Fibroblast of skin of scalp (primary cell): ENCODE measurements around the gene LMO1.

Source experiments
- DNase-seq: peaks from one replicate; pipeline ENCODE4 v3.0.0-alpha.2; 2013

Gene LMO1

DNA sequence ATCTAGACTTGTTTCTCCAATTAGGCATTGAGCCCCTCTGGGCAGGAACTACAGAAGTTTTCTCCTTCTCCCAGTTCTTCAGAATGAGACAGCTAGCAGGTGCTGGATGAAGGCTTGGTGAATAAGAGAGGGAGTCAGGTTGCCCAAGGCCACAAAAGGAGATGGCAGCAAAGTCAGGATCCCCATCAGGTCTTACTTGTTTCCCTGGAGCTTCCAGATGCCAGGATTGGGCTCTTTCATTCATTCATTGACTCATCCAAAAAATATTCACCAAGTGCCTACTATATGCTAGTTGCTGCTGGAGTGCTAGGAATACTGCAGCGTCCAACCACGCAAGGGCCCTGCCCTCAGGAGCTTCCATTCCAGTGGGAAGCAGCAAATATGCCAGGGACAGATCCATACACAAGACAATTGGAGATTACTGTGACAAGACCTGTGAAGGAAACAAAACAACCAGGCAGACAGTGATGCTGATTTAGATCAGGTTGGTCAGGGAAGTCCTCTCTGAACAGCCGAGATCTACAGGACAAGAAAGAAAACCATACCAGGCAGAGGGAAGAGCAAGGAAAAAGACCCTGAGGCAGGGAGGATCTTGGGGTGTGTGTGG is 24.6 kb upstream of the LMO1 start:
- no peak for DNase-seq

DNA sequence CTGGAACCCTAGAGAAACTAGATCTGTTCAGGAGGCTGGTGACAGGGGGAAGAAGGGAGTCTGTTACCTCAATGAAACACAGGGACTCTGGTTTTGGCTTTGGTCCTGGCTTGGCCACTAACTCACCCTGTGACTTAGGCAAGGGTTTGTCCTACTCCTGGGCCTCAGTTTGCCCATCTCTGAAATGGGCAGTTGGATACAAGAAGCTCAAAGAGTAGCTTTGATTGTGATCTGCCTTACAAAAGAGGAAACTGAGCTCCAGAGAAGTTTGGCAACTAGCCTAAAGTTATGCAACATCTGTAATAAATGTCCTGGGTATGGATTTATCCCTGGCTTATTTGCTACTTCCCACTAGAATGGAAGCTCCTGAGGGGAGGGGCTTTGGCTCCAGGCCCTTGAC is 24.0 kb upstream of the LMO1 start:
- no peak for DNase-seq

GRCh38 chr11:8287297-8287696 is 23.6 kb upstream of the LMO1 start:
- DNase-seq: no peak

DNA sequence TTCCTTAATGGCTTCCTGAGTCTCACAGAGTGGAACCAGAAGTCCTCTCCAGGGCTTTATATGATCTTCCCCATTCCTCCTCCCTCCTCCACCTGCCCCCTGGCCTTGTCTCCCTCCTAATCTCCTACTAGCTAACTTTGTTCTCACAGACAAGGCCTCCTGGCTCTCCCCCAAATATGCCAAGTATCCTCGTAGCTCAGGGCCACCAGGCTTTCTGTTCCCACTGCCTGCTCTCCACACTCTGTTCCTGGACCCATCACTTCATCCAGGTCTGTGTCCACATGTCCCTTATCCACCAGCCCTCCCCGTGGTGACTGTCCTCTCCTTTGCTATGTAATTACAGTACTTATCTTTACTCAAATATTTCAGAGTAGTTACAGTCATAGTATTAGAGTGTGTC is 23.2 kb upstream of the LMO1 start:
- no peak for DNase-seq

DNA sequence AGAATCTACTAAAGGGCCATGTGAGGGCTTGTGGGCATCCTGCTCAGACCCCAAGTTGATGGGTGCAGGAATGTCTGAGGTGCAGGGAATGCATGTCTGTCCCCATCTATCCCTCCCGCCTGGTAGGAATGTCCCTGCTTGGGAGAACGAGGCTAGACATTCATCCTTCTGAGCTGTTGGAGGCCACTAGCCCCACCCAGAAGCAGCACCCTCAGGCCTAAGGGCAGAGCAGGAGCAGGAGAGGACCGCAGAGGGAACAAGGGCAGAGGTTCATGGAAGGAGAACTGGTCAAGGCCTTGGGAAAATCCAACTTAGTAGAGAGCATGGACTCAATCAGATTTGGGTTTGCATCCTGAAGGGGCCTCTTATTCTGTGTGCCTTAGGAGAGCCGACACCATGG is 22.1 kb upstream of the LMO1 start:
- no peak for DNase-seq

DNA sequence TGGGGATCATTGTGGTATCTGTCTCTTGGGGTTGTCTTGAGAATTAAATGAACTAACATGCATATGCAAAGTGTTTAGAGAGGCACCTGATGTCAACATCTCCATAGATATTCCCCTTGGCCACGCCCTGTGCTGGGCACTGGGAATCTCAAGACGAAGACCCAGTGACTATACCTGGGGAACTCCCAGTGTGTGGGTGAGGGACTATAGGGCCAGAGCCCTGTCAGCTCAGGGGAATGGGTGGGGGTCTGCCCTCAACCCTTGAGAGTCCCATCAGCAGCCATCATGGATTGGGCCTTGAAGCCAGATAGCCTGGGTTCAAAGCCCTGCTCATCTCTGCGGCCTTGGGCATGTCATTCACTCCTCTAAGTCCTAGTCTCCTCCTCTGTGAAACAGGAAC is 21.6 kb upstream of the LMO1 start:
- DNase-seq: no peak

- DNase-seq: no peak
These were observed 20.0 kb upstream of the LMO1 start for GRCh38 chr11:8283465-8284230.

DNA sequence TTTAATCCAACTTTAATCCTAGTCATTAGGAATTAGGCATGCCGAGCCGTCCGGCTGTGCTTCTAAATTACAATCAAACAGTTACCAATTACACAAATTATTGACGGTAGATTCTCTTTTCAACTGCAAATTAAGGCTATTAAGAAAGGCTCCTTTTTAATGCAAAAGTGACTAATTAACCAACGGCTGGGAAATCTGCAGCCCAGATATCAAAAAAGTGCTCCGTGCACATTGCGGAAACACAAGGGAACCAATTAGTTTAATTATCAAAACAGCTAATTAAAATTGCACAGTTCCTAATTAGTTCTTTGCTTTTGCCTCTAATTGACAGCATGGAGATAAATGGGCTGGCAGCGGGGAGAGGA is 19.4 kb upstream of the LMO1 start:
- no peak for DNase-seq

DNA sequence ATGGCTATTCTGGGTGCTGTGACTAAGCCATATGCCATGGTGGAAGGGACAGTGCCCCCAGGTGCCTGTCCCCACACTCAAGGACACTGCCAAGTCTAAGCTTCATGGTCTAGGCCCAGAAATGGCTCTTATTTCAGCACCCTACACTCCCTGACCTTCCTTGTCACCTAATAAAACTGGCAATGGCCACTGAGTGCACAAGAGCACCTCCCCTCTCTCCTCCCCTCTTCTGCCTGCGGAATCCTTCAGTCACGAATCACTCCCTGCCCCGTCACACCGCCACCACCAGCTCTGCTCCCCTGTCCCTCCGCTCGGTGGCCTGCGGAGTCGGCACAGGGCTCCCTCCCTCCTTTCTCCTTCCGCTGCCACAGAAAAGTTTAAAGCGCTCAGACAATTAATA is 19.0 kb upstream of the LMO1 start:
- no peak for DNase-seq

GRCh38 chr11:8281266-8281665 is 17.6 kb upstream of the LMO1 start:
- no peak for DNase-seq

DNA sequence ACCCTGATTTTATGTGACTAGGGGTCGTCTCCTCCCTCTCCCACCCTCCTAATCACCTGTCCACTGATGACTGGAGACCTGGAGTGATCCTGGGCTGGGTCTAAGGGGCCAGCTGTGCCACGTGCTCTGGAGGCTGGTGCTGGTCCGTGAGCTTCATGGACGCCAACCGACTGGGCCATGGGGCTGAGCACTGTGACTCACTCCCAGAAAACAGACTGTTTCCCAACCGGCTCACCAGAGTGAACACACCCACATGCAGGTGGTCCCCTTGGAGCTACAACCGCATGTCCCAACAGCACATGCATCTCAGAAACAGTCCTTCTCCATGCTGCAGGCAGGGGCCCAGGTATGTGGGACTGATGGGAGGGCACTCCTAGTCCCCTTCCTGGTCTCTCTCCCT is 14.0 kb upstream of the LMO1 start:
- no peak for DNase-seq

DNA sequence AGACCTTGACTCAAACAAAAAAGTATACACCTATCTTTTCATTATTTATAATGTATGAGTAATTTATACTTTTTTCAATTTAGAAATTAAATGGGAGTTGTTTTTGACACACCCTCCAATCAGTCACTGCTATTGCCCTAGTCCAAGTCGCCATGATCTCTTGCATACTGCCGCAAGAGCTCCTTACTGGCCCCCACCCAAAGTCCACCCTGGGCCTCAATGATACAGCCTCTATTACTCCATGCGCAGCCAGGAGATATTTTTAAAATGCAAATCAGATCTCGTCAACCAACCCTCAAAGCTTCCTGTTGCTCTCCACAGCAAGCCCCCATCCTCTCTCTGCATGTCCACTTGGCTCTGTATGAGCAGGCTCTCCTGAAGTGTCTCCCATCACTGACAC is 12.8 kb upstream of the LMO1 start:
- no peak for DNase-seq

- DNase-seq: no peak
These were observed 9.6 kb upstream of the LMO1 start for GRCh38 chr11:8273287-8273686.

DNA sequence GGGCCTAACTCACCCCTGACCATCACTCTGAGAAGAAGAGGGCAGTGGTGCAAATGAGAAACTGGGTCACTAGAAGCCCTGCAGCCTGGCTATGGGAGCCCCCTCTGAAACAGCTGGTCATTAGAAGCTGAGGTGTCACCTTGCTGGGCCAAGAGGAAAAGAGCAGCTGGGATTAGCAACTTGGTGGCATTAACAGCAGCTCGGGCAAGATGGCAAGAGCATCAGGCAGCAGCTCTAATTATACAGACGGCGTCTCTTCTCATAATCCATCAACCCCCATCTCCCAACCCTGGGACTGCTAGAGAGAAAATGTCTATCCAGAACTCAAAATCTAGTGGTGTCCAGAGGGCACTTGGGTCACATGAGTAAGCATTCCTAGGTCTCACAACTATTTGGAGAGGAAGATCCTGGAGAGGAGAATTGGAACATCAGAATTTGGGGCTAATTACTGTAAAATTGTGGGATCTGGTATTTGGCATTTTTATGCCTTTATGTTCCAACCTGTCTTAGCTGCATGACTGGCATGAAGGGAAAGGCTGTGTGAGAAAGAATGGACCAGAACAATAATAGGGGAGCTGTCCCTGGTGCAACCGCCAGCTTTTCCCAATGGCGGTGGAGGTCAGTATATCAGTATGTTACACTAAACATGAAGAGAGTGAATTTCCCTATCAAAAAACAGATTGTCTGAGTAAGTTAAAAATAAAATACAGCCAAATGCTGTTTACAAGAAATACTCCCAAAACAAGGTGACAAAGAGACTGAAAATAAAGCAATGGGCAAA is 7.6 kb upstream of the LMO1 start:
- no peak for DNase-seq

DNA sequence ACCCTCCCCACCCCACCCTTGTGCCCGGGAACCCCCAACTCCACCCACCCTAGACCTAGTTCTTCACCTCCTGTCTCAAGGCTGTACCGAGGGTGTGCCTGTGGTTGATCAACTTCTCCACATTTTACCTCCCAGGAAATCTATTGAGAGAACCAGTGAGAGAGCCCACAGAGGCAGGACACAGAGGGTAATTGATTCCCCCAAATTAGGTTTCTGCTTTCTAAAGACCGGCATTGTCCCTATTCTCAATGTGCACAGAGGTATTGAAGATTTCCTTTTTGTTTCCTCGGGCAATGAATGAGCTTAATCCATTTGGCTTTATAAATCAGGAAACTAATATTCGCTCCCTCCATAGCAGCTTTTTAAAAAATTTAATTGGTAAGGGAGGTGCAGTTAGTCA is 6.0 kb upstream of the LMO1 start:
- DNase-seq: no peak

DNA sequence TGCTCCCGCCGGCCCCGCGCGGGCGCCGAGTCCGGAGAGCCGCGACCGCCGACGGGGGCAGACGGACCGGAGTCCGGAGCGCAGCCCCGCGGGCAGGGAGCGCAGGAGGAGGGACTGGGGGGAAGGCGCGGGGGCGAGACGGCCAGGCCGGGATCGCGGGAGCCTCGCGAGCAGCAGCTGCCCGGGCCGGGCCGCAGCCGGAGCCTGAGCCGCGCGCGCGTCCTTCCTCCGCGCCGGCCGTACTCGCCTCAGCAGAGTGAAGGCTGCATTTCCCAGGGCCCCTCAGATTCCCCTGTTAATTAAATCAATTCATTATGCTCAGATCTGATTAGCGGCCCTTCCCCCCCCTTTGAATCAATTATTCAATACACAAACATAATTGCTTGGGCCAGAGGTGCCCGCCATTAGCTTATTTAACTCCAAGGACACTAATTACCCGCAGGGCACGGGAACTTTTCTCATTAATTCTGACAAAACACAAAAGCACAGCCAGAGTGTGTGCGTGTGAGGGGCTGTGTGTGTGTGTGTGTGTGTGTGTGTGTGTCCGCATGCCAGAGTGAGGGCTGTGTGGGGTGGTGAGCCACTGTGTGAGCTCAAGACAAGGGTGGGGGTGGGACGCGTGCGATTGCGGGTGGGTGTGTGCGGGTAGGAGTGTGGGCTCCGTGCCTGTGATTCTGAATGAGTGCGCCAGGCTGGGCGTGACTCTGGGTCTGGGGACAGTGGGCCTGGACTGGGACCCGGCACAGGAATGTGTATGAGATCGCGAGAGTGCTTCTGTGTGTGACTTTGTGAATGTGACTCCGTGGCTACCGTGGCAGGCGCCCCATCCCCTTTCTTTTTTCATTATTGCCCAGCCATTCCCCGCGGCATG is 5.1 kb upstream of the LMO1 start:
- DNase-seq: no peak

- no peak for DNase-seq
These were observed 4.3 kb upstream of the LMO1 start for GRCh38 chr11:8267831-8268529.

DNA sequence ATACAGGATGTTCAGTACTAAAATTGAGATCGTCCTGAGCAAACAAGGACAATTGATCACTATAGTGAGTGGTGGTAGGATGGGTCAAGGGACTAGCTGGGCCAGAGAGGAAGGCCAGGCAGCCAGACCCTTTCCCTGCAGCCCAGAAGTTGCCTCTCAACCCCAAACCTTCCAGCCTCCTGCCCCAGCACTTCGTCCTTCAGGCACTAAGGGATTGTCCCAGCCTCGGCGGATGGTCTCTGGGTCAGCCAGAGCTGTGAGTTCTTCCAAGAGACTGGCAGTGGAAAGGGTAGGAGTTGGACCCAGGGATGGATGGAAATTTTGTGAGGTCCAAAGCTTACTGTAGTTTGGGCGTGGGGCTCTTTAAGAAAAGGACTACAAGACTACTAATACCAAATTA is 3.6 kb upstream of the LMO1 start:
- DNase-seq: no peak

DNA sequence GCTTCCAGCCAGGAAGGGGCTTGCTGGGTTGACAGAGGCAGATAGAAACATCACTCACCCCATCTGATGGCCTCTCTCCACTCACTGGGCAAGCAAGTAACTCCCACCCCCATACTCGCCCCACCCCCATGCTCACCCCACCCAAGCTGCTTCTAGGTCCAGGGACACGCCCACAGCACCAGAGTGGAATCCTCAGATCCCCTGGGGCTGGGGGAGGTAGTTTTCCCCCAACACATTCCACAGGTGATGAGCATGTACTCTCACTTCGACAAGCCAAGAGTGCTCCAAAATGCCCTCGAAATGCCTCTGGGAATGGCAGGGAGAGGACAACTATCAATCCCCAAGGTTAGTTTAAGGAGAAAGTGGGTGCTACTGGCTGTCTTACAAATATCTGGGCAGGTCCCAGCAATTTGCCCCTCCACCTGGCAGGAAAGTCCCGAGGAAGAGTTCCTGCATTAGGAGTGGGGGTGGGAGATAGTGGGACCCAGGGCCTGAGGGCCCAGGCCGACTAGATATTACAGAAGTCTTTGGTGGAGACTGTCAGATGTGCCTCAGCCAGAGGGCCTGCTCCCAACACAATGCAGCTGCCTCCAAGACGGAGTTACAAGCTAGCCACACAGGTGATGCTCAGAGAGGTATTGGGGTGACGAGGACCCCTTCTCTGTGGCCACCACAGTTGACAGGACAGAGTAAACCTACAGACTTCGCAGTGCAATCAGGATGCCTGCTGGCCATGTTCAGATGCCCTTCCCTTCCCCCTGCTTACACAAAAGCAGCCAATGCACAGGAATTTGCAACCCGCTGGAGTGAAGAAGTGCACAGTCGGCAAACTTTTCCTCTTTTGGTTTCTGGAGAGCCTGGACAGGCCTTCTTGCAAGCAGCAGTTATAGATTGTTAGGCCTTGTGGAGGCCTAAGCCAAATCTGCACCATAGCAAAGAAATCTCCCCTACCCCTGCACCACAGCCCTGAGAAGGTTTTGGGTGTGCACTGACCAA is 2.9 kb upstream of the LMO1 start:
- DNase-seq: no peak

DNA sequence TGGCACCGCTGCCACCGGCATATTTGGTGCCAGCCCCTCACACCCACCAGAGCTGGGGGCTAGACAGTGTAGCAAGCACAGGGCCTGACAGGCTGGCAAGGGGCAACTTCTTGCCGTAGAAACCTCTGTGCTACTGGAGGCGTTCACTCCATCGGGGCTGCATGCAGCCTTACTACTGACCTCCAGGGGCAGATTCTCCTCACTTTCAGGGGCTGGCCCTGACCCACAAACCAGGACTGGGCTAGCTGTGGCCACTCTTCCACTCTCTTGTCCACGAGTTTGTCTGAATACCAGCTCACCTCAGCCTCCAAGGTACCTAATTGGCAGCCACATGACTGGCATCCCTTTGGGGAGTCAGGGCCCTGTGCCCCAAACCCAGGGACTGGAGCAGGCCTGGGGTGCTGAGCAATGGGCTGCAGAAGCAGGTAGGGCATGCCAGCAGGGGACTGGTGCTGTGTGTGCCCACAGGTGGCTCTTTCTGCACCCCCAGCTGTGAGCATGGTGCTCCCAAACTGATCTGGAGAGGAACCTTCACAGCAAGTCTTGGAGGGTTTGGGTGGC is 2.1 kb upstream of the LMO1 start:
- DNase-seq: no peak
